Transverse colon (tissue), 4 donors: ENCODE measurements around the gene NUDCD3.

Experiments
- CTCF ChIP-seq, 5 experiments: fragments of 200-600 bp in 3 of 5; fragments of 450-650 bp in 2 of 5; sonication (generic) in 3 of 5; IDR thresholded peaks; 1 replicate in 2 of 5; 2 replicates in 3 of 5; pipeline ENCODE4 v1.5.1; 2016 to 2017; ENCODE audit warnings: antibody characterized with exemption in 5 of 5, inconsistent platforms in 3 of 5, mild to moderate bottlenecking in 2 of 5, moderate library complexity in 1 of 5
- POLR2AphosphoS5 ChIP-seq, 3 donors: sonication (generic); formaldehyde crosslinking; IDR thresholded peaks; one replicate each; pipeline ENCODE4 v1.6.1; 2016; ENCODE audit warnings: antibody characterized with exemption in 3 of 3

DNA sequence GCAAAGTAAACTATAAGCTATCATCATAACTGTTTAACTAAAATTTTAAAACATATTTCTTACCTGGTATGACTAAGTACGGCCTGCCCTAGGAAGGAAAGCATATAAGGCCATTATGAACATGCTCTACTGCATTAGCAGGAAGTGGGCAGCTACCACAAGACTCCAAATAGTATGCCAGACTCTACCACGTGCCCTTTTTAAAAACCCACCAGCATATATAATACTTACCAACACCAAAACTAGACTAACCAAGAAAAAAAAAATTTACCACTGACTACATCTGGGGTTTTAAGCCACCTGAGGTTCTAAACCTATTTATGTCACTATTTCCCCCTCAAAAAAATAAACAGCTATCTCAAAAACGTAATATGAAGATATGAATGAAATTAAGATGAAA is 30.1 kb downstream of the NUDCD3 start:
- no peak for TF ChIP-seq CTCF (IDR thresholded peaks at IDR 0.05)
- TF ChIP-seq POLR2AphosphoS5 (IDR thresholded peaks at IDR 0.05) = no peak
